H9 (cell line): Measurements from ENCODE around the gene TMEM240. TPM values are rescaled to one million over a fixed set of nuclear protein-coding genes. Genes with fewer than 3 reads are reported as not detected.
"Not testable (repeated sequence)": the region's sequence is repeated elsewhere in the genome, so short reads cannot be mapped to it uniquely, and the experiment has no call there.

Source experiments
- DNase-seq: peaks from one replicate; pipeline ENCODE4 v3.0.0-alpha.2; 2017
- H2AFZ ChIP-seq: one replicate; pipeline ENCODE4 v1.6.1; 2013; ENCODE audit warnings: mild to moderate bottlenecking, low read length, control low read depth, moderate library complexity
- H2AK5ac ChIP-seq: 2 replicates; pipeline ENCODE4 v1.6.1; 2013; ENCODE audit warnings: low read length, control low read depth, mixed read lengths; ENCODE audit not compliant: insufficient read length
- H2BK120ac ChIP-seq: one replicate; pipeline ENCODE4 v1.6.1; 2013; ENCODE audit warnings: low read depth, mild to moderate bottlenecking, low read length, control low read depth, inconsistent platforms; ENCODE audit not compliant: poor library complexity, severe bottlenecking
- H2BK12ac ChIP-seq: 2 replicates; pipeline ENCODE4 v1.6.1; 2013; ENCODE audit warnings: low read length, control low read depth, mixed read lengths, low read depth; ENCODE audit not compliant: insufficient read length
- H2BK15ac ChIP-seq: 2 replicates; pipeline ENCODE4 v1.6.1; 2013; ENCODE audit warnings: low read depth, low read length, control low read depth
- H2BK20ac ChIP-seq: one replicate; pipeline ENCODE4 v1.6.1; 2013; ENCODE audit warnings: low read depth, mild to moderate bottlenecking, low read length, control low read depth, inconsistent platforms; ENCODE audit not compliant: poor library complexity, severe bottlenecking
- H2BK5ac ChIP-seq: 2 replicates; pipeline ENCODE4 v1.6.1; 2013; ENCODE audit warnings: low read length, control low read depth, mixed read lengths; ENCODE audit not compliant: insufficient read length
- H3K14ac ChIP-seq: 2 replicates; pipeline ENCODE4 v1.6.1; 2013; ENCODE audit warnings: low read length, control low read depth; ENCODE audit not compliant: insufficient read depth
- H3K18ac ChIP-seq: 2 replicates; pipeline ENCODE4 v1.6.1; 2013; ENCODE audit warnings: low read depth, mild to moderate bottlenecking, mixed read lengths, low read length, control low read depth; ENCODE audit not compliant: insufficient read length
- H3K23ac ChIP-seq: 2 replicates; pipeline ENCODE4 v1.6.1; 2013; ENCODE audit warnings: low read length, control low read depth, mixed read lengths, low read depth; ENCODE audit not compliant: insufficient read length
- H3K23me2 ChIP-seq: 2 replicates; pipeline ENCODE4 v1.6.1; 2013; ENCODE audit warnings: low read depth, mild to moderate bottlenecking, mixed read lengths, low read length, control low read depth; ENCODE audit not compliant: insufficient read length, poor library complexity, severe bottlenecking
- H3K27ac ChIP-seq: 2 replicates; pipeline ENCODE4 v1.5.1; 2013; ENCODE audit warnings: low read length, control low read depth, mixed read lengths, low read depth; ENCODE audit not compliant: insufficient read length
- H3K27me3 ChIP-seq: 2 replicates; pipeline ENCODE4 v1.6.1; 2013; ENCODE audit warnings: low read length, control low read depth, inconsistent platforms; ENCODE audit not compliant: insufficient read depth
- H3K4ac ChIP-seq: 2 replicates; pipeline ENCODE4 v1.6.1; 2013; ENCODE audit warnings: low read depth, mild to moderate bottlenecking, control low read depth, inconsistent platforms, low read length, moderate library complexity
- H3K4me1 ChIP-seq: 2 replicates; pipeline ENCODE4 v1.6.1; 2013; ENCODE audit warnings: low read length, control low read depth, inconsistent platforms; ENCODE audit not compliant: insufficient read depth
- H3K4me2 ChIP-seq: 2 replicates; pipeline ENCODE4 v1.6.1; 2013; ENCODE audit warnings: low read length, control low read depth, mixed read lengths; ENCODE audit not compliant: insufficient read length, insufficient read depth
- H3K56ac ChIP-seq: 2 replicates; pipeline ENCODE4 v1.6.1; 2013; ENCODE audit warnings: low read depth, mild to moderate bottlenecking, mixed read lengths, low read length, control low read depth; ENCODE audit not compliant: insufficient read length
- H3K79me1 ChIP-seq: 2 replicates; pipeline ENCODE4 v1.6.1; 2013; ENCODE audit warnings: low read depth, mild to moderate bottlenecking, moderate library complexity, low read length, control low read depth, inconsistent platforms; ENCODE audit not compliant: insufficient read depth, poor library complexity, severe bottlenecking
- H3K79me2 ChIP-seq: 2 replicates; pipeline ENCODE4 v1.6.1; 2013; ENCODE audit warnings: low read length, control low read depth, inconsistent platforms; ENCODE audit not compliant: insufficient read depth
- H3K9ac ChIP-seq: 2 replicates; pipeline ENCODE4 v1.6.1; 2013; ENCODE audit warnings: low read length, control low read depth, mixed read lengths; ENCODE audit not compliant: insufficient read length; ENCODE audit errors: extremely low read depth
- H3K9me3 ChIP-seq: one replicate; pipeline ENCODE4 v1.6.1; 2013; ENCODE audit warnings: low read depth, low read length, inconsistent platforms; ENCODE audit not compliant: control insufficient read depth
- H3T11ph ChIP-seq: one replicate; pipeline ENCODE4 v1.6.1; 2013; ENCODE audit warnings: mild to moderate bottlenecking, low read length, control low read depth, inconsistent platforms
- H4K20me1 ChIP-seq: one replicate; pipeline ENCODE4 v1.6.1; 2013; ENCODE audit not compliant: control insufficient read depth, insufficient read length, insufficient read depth
- H4K5ac ChIP-seq: 2 replicates; pipeline ENCODE4 v1.6.1; 2013; ENCODE audit warnings: low read depth, mild to moderate bottlenecking, mixed read lengths, low read length, control low read depth; ENCODE audit not compliant: insufficient read length
- H4K8ac ChIP-seq: replicated peaks from 2 replicates; pipeline ENCODE4 v1.6.1; 2013; ENCODE audit warnings: low read length, control low read depth, mixed read lengths, low read depth; ENCODE audit not compliant: insufficient read length
- H4K91ac ChIP-seq: 2 replicates; pipeline ENCODE4 v1.6.1; 2013; ENCODE audit warnings: low read depth, mild to moderate bottlenecking, moderate library complexity, mixed read lengths, low read length, control low read depth; ENCODE audit not compliant: insufficient read length
- H3K27ac Mint-ChIP-seq, 3 experiments: 2 replicates in 2 of 3; 3 replicates in 1 of 3; pipeline ENCODE4 v1.8.0; 2020 to 2021; ENCODE audit warnings: mixed read lengths in 3 of 3, mild to moderate bottlenecking in 1 of 3, moderate library complexity in 1 of 3
- H3K27me3 Mint-ChIP-seq: 2 replicates; pipeline ENCODE4 v1.8.0; 2021; ENCODE audit warnings: low read depth, mild to moderate bottlenecking, moderate library complexity, mixed read lengths
- H3K36me3 Mint-ChIP-seq, 3 experiments: 2 replicates in 2 of 3; 3 replicates in 1 of 3; pipeline ENCODE4 v1.8.0; 2020 to 2021; ENCODE audit warnings: low read depth in 3 of 3, mixed read lengths in 3 of 3; ENCODE audit not compliant: insufficient read depth in 1 of 3
- H3K4me1 Mint-ChIP-seq, 2 experiments: 2 replicates each; pipeline ENCODE4 v1.8.0; 2020; ENCODE audit warnings: mixed read lengths in 2 of 2
- H3K4me3 Mint-ChIP-seq, 2 experiments: 2 replicates in 1 of 2; 3 replicates in 1 of 2; pipeline ENCODE4 v1.8.0; 2020 to 2021; ENCODE audit warnings: mild to moderate bottlenecking in 2 of 2, mixed read lengths in 2 of 2, moderate library complexity in 1 of 2
- H3K9me3 Mint-ChIP-seq, 2 experiments: 2 replicates in 1 of 2; 3 replicates in 1 of 2; pipeline ENCODE4 v1.8.0; 2020; ENCODE audit warnings: mild to moderate bottlenecking in 2 of 2, mixed read lengths in 2 of 2, moderate library complexity in 1 of 2
- CTCF ChIP-seq: fragments of 200-600 bp; sonication (generic); conservative IDR thresholded peaks from 3 replicates; pipeline ENCODE4 v1.8.0; 2021; ENCODE audit warnings: antibody characterized with exemption, mild to moderate bottlenecking
- WGBS: extraction: QIAGEN DNeasy Blood & Tissue Kit; methylation state at CpG from one replicate; pipeline ENCODE4 v1.1.7; 2013; ENCODE audit warnings: missing lambda C conversion rate, low lambda C conversion rate, mixed read lengths; ENCODE audit not compliant: insufficient read length; ENCODE audit errors: extremely low coverage; 5-methylcytosine and 5-hydroxymethylcytosine counted together
- total RNA-seq: library from RNA; stranded (reverse); gene quantifications from 2 replicates; pipeline ENCODE4 v1.2.1, GENCODE V29; 2021

The TMEM240 gene
- total RNA-seq, 1 experiment from 2014 or later = 8.7 TPM

DNA sequence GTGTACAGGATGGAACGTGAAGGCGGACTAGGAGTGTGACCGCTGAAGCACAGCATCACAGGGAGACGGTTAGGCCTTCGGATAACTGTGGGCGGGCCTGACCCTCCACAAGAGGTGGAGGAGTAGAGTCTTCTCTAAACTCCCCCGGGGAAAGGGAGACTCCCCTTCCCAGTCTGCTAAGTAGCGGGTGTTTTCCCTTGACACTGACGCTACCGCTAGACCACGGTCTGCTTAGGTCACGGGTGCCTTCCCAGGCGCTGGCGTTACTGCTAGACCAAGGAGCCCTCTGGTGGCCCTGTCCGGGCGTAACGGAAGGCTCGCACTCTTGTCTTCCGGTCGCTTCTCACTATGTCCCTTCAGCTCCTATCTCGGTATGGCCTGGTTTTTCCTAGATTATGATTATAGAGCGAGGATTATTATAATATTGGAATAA lies 35.0 kb downstream of the TMEM240 start:
- H3K4me2 ChIP-seq, H2BK120ac ChIP-seq, H4K8ac ChIP-seq, H3K27ac ChIP-seq, H3K27me3 Mint-ChIP-seq, H3K18ac ChIP-seq, H4K5ac ChIP-seq, H3K4me1 ChIP-seq, H3K23ac ChIP-seq, H3K79me2 ChIP-seq, H3K9ac ChIP-seq, H3T11ph ChIP-seq, H3K9me3 ChIP-seq, H4K91ac ChIP-seq, H3K79me1 ChIP-seq, H3K4ac ChIP-seq, H3K27me3 ChIP-seq, H2BK15ac ChIP-seq, H2AK5ac ChIP-seq, H4K20me1 ChIP-seq, H2BK20ac ChIP-seq, H3K9me3 Mint-ChIP-seq, H2BK5ac ChIP-seq, H3K23me2 ChIP-seq, H3K36me3 Mint-ChIP-seq, H2AFZ ChIP-seq, H3K56ac ChIP-seq, H2BK12ac ChIP-seq, H3K14ac ChIP-seq, DNase-seq: not testable (repeated sequence)
- peak; percentile 46; the same call in 2 of the 3 replicates for TF ChIP-seq CTCF
- Mint-ChIP-seq H3K27ac (peak overlapping the region; percentile 92 to 97 (median 93); a peak in 6 of 7 replicates), H3K4me1 (peaks cover 5 to 10% of the 10 kb centered on the region in 2 experiments), H3K4me3 (peak overlapping the region; percentile 66 to 76)
- WGBS = no CpG with 5 or more reads among the region's 22 CpGs
